GM23338 (cell line): ENCODE results near the gene ZNF746.

ENCODE experiments used
- EZH2 ChIP-seq: fragments of 200-600 bp; sonication (generic); IDR thresholded peaks from one replicate; pipeline ENCODE4 v1.8.0; 2017; ENCODE audit warnings: antibody characterized with exemption, mild to moderate bottlenecking, low read depth; ENCODE audit not compliant: unreplicated experiment
- JUNB ChIP-seq: IDR thresholded peaks from one replicate; pipeline ENCODE4 v1.6.1; 2016; ENCODE audit warnings: antibody characterized with exemption; ENCODE audit not compliant: unreplicated experiment
- POLR2AphosphoS5 ChIP-seq: IDR thresholded peaks from 2 replicates; pipeline ENCODE4 v1.6.1; 2016; ENCODE audit warnings: antibody characterized with exemption, low read depth
- TF ChIP-seq, protein P1 (sequence below): fragments of 250-450 bp; sonication (Bioruptor Pico); IDR thresholded peaks from 2 replicates; pipeline ENCODE4 v1.5.0; 2020; ENCODE audit warnings: mild to moderate bottlenecking, moderate library complexity
- TF ChIP-seq, protein P2 (sequence below), 2 experiments: fragments of 200-600 bp in 1 of 2; sonication (generic) in 1 of 2; conservative IDR thresholded peaks; 2 replicates each; pipeline versions ENCODE4 v1.5.1 to v1.6.1; 2016 to 2017; ENCODE audit warnings: antibody characterized with exemption in 2 of 2, low read depth in 2 of 2, mild to moderate bottlenecking in 2 of 2, moderate library complexity in 1 of 2
- TF ChIP-seq, protein P3 (sequence below): IDR thresholded peaks from one replicate; pipeline ENCODE4 v1.6.1; 2018; ENCODE audit warnings: antibody characterized with exemption; ENCODE audit not compliant: unreplicated experiment

DNA sequence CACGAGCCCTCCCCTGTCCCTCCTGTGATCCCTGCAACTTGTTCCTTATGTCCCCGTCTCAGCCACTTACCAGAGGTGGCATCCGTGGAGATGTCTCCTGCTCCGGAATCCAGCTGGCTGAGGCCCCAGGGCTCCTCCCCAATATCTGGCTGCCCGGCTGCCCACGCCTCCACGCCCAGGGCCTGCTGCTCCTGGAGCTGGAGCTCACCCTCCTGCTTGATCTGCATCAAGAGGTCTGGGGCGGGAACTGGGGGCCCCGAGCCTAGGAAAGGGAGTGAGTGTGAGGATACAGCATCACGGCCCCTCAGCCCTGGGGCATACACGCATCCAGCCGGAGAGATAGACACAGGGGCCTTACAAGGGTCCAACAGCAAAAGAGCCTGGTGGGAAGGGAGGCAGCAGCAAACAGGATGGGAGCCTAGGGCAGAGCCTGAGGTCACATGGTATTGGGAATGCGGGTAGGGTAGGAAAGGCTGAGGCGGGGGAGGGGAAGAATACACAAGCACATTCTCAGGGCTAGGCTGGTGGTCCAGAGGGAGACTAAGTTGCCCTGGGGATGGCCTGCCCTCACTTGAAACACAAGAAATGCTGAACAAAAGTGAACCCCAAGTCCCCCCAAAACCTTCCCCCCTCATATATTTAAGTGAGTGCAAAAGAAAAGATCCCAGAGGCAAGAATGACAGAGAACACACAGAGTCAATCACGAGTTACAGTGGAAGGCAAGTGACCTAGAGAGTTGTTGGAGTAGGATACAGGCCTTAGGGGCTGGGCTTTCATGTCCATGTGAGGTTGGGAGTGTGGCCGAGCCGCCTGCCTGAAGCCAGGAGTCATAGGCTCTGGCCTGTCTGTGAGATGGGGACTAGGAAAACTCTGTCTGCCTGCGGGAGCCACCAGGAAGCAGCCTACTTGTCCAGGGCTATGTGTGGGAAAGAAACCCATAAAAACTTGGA is 19.8 kb downstream of the ZNF746 start:
- TF ChIP-seq, protein P1, sequence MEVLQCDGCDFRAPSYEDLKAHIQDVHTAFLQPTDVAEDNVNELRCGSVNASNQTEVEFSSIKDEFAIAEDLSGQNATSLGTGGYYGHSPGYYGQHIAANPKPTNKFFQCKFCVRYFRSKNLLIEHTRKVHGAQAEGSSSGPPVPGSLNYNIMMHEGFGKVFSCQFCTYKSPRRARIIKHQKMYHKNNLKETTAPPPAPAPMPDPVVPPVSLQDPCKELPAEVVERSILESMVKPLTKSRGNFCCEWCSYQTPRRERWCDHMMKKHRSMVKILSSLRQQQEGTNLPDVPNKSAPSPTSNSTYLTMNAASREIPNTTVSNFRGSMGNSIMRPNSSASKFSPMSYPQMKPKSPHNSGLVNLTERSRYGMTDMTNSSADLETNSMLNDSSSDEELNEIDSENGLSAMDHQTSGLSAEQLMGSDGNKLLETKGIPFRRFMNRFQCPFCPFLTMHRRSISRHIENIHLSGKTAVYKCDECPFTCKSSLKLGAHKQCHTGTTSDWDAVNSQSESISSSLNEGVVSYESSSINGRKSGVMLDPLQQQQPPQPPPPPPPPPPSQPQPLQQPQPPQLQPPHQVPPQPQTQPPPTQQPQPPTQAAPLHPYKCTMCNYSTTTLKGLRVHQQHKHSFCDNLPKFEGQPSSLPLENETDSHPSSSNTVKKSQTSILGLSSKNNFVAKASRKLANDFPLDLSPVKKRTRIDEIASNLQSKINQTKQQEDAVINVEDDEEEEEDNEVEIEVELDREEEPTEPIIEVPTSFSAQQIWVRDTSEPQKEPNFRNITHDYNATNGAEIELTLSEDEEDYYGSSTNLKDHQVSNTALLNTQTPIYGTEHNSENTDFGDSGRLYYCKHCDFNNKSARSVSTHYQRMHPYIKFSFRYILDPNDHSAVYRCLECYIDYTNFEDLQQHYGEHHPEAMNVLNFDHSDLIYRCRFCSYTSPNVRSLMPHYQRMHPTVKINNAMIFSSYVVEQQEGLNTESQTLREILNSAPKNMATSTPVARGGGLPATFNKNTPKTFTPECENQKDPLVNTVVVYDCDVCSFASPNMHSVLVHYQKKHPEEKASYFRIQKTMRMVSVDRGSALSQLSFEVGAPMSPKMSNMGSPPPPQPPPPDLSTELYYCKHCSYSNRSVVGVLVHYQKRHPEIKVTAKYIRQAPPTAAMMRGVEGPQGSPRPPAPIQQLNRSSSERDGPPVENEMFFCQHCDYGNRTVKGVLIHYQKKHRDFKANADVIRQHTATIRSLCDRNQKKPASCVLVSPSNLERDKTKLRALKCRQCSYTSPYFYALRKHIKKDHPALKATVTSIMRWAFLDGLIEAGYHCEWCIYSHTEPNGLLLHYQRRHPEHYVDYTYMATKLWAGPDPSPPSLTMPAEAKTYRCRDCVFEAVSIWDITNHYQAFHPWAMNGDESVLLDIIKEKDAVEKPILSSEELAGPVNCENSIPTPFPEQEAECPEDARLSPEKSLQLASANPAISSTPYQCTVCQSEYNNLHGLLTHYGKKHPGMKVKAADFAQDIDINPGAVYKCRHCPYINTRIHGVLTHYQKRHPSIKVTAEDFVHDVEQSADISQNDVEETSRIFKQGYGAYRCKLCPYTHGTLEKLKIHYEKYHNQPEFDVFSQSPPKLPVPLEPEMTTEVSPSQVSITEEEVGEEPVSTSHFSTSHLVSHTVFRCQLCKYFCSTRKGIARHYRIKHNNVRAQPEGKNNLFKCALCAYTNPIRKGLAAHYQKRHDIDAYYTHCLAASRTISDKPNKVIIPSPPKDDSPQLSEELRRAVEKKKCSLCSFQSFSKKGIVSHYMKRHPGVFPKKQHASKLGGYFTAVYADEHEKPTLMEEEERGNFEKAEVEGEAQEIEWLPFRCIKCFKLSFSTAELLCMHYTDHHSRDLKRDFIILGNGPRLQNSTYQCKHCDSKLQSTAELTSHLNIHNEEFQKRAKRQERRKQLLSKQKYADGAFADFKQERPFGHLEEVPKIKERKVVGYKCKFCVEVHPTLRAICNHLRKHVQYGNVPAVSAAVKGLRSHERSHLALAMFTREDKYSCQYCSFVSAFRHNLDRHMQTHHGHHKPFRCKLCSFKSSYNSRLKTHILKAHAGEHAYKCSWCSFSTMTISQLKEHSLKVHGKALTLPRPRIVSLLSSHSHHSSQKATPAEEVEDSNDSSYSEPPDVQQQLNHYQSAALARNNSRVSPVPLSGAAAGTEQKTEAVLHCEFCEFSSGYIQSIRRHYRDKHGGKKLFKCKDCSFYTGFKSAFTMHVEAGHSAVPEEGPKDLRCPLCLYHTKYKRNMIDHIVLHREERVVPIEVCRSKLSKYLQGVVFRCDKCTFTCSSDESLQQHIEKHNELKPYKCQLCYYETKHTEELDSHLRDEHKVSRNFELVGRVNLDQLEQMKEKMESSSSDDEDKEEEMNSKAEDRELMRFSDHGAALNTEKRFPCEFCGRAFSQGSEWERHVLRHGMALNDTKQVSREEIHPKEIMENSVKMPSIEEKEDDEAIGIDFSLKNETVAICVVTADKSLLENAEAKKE (CRISPR knock-in tag) = no peak
- TF ChIP-seq EZH2 (no peak), POLR2AphosphoS5 (no peak), JUNB (no peak)
- TF ChIP-seq, protein P2, sequence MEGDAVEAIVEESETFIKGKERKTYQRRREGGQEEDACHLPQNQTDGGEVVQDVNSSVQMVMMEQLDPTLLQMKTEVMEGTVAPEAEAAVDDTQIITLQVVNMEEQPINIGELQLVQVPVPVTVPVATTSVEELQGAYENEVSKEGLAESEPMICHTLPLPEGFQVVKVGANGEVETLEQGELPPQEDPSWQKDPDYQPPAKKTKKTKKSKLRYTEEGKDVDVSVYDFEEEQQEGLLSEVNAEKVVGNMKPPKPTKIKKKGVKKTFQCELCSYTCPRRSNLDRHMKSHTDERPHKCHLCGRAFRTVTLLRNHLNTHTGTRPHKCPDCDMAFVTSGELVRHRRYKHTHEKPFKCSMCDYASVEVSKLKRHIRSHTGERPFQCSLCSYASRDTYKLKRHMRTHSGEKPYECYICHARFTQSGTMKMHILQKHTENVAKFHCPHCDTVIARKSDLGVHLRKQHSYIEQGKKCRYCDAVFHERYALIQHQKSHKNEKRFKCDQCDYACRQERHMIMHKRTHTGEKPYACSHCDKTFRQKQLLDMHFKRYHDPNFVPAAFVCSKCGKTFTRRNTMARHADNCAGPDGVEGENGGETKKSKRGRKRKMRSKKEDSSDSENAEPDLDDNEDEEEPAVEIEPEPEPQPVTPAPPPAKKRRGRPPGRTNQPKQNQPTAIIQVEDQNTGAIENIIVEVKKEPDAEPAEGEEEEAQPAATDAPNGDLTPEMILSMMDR (conservative IDR thresholded peaks at IDR 0.05; ENCODE audit: low read depth in 2 of 2) = no peak
- TF ChIP-seq, protein P3, sequence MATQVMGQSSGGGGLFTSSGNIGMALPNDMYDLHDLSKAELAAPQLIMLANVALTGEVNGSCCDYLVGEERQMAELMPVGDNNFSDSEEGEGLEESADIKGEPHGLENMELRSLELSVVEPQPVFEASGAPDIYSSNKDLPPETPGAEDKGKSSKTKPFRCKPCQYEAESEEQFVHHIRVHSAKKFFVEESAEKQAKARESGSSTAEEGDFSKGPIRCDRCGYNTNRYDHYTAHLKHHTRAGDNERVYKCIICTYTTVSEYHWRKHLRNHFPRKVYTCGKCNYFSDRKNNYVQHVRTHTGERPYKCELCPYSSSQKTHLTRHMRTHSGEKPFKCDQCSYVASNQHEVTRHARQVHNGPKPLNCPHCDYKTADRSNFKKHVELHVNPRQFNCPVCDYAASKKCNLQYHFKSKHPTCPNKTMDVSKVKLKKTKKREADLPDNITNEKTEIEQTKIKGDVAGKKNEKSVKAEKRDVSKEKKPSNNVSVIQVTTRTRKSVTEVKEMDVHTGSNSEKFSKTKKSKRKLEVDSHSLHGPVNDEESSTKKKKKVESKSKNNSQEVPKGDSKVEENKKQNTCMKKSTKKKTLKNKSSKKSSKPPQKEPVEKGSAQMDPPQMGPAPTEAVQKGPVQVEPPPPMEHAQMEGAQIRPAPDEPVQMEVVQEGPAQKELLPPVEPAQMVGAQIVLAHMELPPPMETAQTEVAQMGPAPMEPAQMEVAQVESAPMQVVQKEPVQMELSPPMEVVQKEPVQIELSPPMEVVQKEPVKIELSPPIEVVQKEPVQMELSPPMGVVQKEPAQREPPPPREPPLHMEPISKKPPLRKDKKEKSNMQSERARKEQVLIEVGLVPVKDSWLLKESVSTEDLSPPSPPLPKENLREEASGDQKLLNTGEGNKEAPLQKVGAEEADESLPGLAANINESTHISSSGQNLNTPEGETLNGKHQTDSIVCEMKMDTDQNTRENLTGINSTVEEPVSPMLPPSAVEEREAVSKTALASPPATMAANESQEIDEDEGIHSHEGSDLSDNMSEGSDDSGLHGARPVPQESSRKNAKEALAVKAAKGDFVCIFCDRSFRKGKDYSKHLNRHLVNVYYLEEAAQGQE = no peak
